OCI-M1 (cell line): Measurements from ENCODE around the gene XXYLT1.
"Not testable (repeated sequence)": the region's sequence is repeated elsewhere in the genome, so short reads cannot be mapped to it uniquely, and the experiment has no call there.

Experiments used
- DNase-seq: peaks from one replicate; lab custom pipeline; 2025; lab: John Stamatoyannopoulos, UW

The XXYLT1 gene

GRCh38 chr3:195063581-195064193 is 207.3 kb downstream of the XXYLT1 start:
- no peak for DNase-seq

- no peak for DNase-seq
Measured at GRCh38 chr3:195062866-195063540, 208.0 kb downstream of the XXYLT1 start.

- DNase-seq, result no peak
Measured at GRCh38 chr3:195061756-195062655, 209.0 kb downstream of the XXYLT1 start.

- DNase-seq, result no peak
Measured at GRCh38 chr3:195060531-195061291, 210.2 kb downstream of the XXYLT1 start.

- no peak for DNase-seq
Measured at GRCh38 chr3:195060217-195060481, 210.8 kb downstream of the XXYLT1 start.

GRCh38 chr3:195059471-195060216 is 211.3 kb downstream of the XXYLT1 start:
- no peak for DNase-seq

- no peak for DNase-seq
Measured at GRCh38 chr3:195059006-195059350, 212.0 kb downstream of the XXYLT1 start.

GRCh38 chr3:195058336-195059005 is 212.5 kb downstream of the XXYLT1 start:
- no peak for DNase-seq

- no peak for DNase-seq
Measured at GRCh38 chr3:195057716-195058115, 213.2 kb downstream of the XXYLT1 start.

GRCh38 chr3:195056506-195056905 is 214.5 kb downstream of the XXYLT1 start:
- no peak for DNase-seq

GRCh38 chr3:195054311-195054710 is 216.6 kb downstream of the XXYLT1 start:
- DNase-seq, result no peak

- peak; percentile 8 for DNase-seq
Measured at GRCh38 chr3:195052939-195053338, 218.0 kb downstream of the XXYLT1 start.

GRCh38 chr3:195050296-195050695 is 220.7 kb downstream of the XXYLT1 start:
- not testable (repeated sequence) for DNase-seq

GRCh38 chr3:195048059-195048905 is 222.7 kb downstream of the XXYLT1 start:
- DNase-seq, result no peak

GRCh38 chr3:195047536-195047935 is 223.4 kb downstream of the XXYLT1 start:
- DNase-seq, result no peak

GRCh38 chr3:195046441-195046840 is 224.5 kb downstream of the XXYLT1 start:
- DNase-seq, result no peak

- DNase-seq, result no peak
Measured at GRCh38 chr3:195045481-195046210, 225.3 kb downstream of the XXYLT1 start.

GRCh38 chr3:195044411-195044810 is 226.5 kb downstream of the XXYLT1 start:
- no peak for DNase-seq

- DNase-seq, result no peak
Measured at GRCh38 chr3:195043607-195044339, 227.2 kb downstream of the XXYLT1 start.
